H9 (cell line): ENCODE results near the gene PLD5. TPM values are rescaled to one million over a fixed set of nuclear protein-coding genes. Genes with fewer than 3 reads are reported as not detected.
A peak's percentile ranks its signal among the peaks of the same experiment; 100 is the strongest.

Experiments used
- DNase-seq: peaks from one replicate; pipeline ENCODE4 v3.0.0-alpha.2; 2017
- H2AFZ ChIP-seq: one replicate; pipeline ENCODE4 v1.6.1; 2013; ENCODE audit warnings: mild to moderate bottlenecking, low read length, control low read depth, moderate library complexity
- H2AK5ac ChIP-seq: 2 replicates; pipeline ENCODE4 v1.6.1; 2013; ENCODE audit warnings: low read length, control low read depth, mixed read lengths; ENCODE audit not compliant: insufficient read length
- H2BK120ac ChIP-seq: one replicate; pipeline ENCODE4 v1.6.1; 2013; ENCODE audit warnings: low read depth, mild to moderate bottlenecking, low read length, control low read depth, inconsistent platforms; ENCODE audit not compliant: poor library complexity, severe bottlenecking
- H2BK12ac ChIP-seq: 2 replicates; pipeline ENCODE4 v1.6.1; 2013; ENCODE audit warnings: low read length, control low read depth, mixed read lengths, low read depth; ENCODE audit not compliant: insufficient read length
- H2BK15ac ChIP-seq: 2 replicates; pipeline ENCODE4 v1.6.1; 2013; ENCODE audit warnings: low read depth, low read length, control low read depth
- H2BK20ac ChIP-seq: one replicate; pipeline ENCODE4 v1.6.1; 2013; ENCODE audit warnings: low read depth, mild to moderate bottlenecking, low read length, control low read depth, inconsistent platforms; ENCODE audit not compliant: poor library complexity, severe bottlenecking
- H2BK5ac ChIP-seq: 2 replicates; pipeline ENCODE4 v1.6.1; 2013; ENCODE audit warnings: low read length, control low read depth, mixed read lengths; ENCODE audit not compliant: insufficient read length
- H3K14ac ChIP-seq: 2 replicates; pipeline ENCODE4 v1.6.1; 2013; ENCODE audit warnings: low read length, control low read depth; ENCODE audit not compliant: insufficient read depth
- H3K18ac ChIP-seq: 2 replicates; pipeline ENCODE4 v1.6.1; 2013; ENCODE audit warnings: low read depth, mild to moderate bottlenecking, mixed read lengths, low read length, control low read depth; ENCODE audit not compliant: insufficient read length
- H3K23ac ChIP-seq: 2 replicates; pipeline ENCODE4 v1.6.1; 2013; ENCODE audit warnings: low read length, control low read depth, mixed read lengths, low read depth; ENCODE audit not compliant: insufficient read length
- H3K23me2 ChIP-seq: 2 replicates; pipeline ENCODE4 v1.6.1; 2013; ENCODE audit warnings: low read depth, mild to moderate bottlenecking, mixed read lengths, low read length, control low read depth; ENCODE audit not compliant: insufficient read length, poor library complexity, severe bottlenecking
- H3K27ac ChIP-seq: 2 replicates; pipeline ENCODE4 v1.5.1; 2013; ENCODE audit warnings: low read length, control low read depth, mixed read lengths, low read depth; ENCODE audit not compliant: insufficient read length
- H3K27me3 ChIP-seq: 2 replicates; pipeline ENCODE4 v1.6.1; 2013; ENCODE audit warnings: low read length, control low read depth, inconsistent platforms; ENCODE audit not compliant: insufficient read depth
- H3K4ac ChIP-seq: 2 replicates; pipeline ENCODE4 v1.6.1; 2013; ENCODE audit warnings: low read depth, mild to moderate bottlenecking, control low read depth, inconsistent platforms, low read length, moderate library complexity
- H3K4me1 ChIP-seq: 2 replicates; pipeline ENCODE4 v1.6.1; 2013; ENCODE audit warnings: low read length, control low read depth, inconsistent platforms; ENCODE audit not compliant: insufficient read depth
- H3K4me2 ChIP-seq: 2 replicates; pipeline ENCODE4 v1.6.1; 2013; ENCODE audit warnings: low read length, control low read depth, mixed read lengths; ENCODE audit not compliant: insufficient read length, insufficient read depth
- H3K56ac ChIP-seq: 2 replicates; pipeline ENCODE4 v1.6.1; 2013; ENCODE audit warnings: low read depth, mild to moderate bottlenecking, mixed read lengths, low read length, control low read depth; ENCODE audit not compliant: insufficient read length
- H3K79me1 ChIP-seq: 2 replicates; pipeline ENCODE4 v1.6.1; 2013; ENCODE audit warnings: low read depth, mild to moderate bottlenecking, moderate library complexity, low read length, control low read depth, inconsistent platforms; ENCODE audit not compliant: insufficient read depth, poor library complexity, severe bottlenecking
- H3K79me2 ChIP-seq: 2 replicates; pipeline ENCODE4 v1.6.1; 2013; ENCODE audit warnings: low read length, control low read depth, inconsistent platforms; ENCODE audit not compliant: insufficient read depth
- H3K9ac ChIP-seq: 2 replicates; pipeline ENCODE4 v1.6.1; 2013; ENCODE audit warnings: low read length, control low read depth, mixed read lengths; ENCODE audit not compliant: insufficient read length; ENCODE audit errors: extremely low read depth
- H3K9me3 ChIP-seq: one replicate; pipeline ENCODE4 v1.6.1; 2013; ENCODE audit warnings: low read depth, low read length, inconsistent platforms; ENCODE audit not compliant: control insufficient read depth
- H3T11ph ChIP-seq: one replicate; pipeline ENCODE4 v1.6.1; 2013; ENCODE audit warnings: mild to moderate bottlenecking, low read length, control low read depth, inconsistent platforms
- H4K20me1 ChIP-seq: one replicate; pipeline ENCODE4 v1.6.1; 2013; ENCODE audit not compliant: control insufficient read depth, insufficient read length, insufficient read depth
- H4K5ac ChIP-seq: 2 replicates; pipeline ENCODE4 v1.6.1; 2013; ENCODE audit warnings: low read depth, mild to moderate bottlenecking, mixed read lengths, low read length, control low read depth; ENCODE audit not compliant: insufficient read length
- H4K8ac ChIP-seq: replicated peaks from 2 replicates; pipeline ENCODE4 v1.6.1; 2013; ENCODE audit warnings: low read length, control low read depth, mixed read lengths, low read depth; ENCODE audit not compliant: insufficient read length
- H4K91ac ChIP-seq: 2 replicates; pipeline ENCODE4 v1.6.1; 2013; ENCODE audit warnings: low read depth, mild to moderate bottlenecking, moderate library complexity, mixed read lengths, low read length, control low read depth; ENCODE audit not compliant: insufficient read length
- H3K27ac Mint-ChIP-seq, 3 experiments: 2 replicates in 2 of 3; 3 replicates in 1 of 3; pipeline ENCODE4 v1.8.0; 2020 to 2021; ENCODE audit warnings: mixed read lengths in 3 of 3, mild to moderate bottlenecking in 1 of 3, moderate library complexity in 1 of 3
- H3K27me3 Mint-ChIP-seq: 2 replicates; pipeline ENCODE4 v1.8.0; 2021; ENCODE audit warnings: low read depth, mild to moderate bottlenecking, moderate library complexity, mixed read lengths
- H3K36me3 Mint-ChIP-seq, 3 experiments: 2 replicates in 2 of 3; 3 replicates in 1 of 3; pipeline ENCODE4 v1.8.0; 2020 to 2021; ENCODE audit warnings: low read depth in 3 of 3, mixed read lengths in 3 of 3; ENCODE audit not compliant: insufficient read depth in 1 of 3
- H3K4me1 Mint-ChIP-seq, 2 experiments: 2 replicates each; pipeline ENCODE4 v1.8.0; 2020; ENCODE audit warnings: mixed read lengths in 2 of 2
- H3K4me3 Mint-ChIP-seq, 2 experiments: 2 replicates in 1 of 2; 3 replicates in 1 of 2; pipeline ENCODE4 v1.8.0; 2020 to 2021; ENCODE audit warnings: mild to moderate bottlenecking in 2 of 2, mixed read lengths in 2 of 2, moderate library complexity in 1 of 2
- H3K9me3 Mint-ChIP-seq, 2 experiments: 2 replicates in 1 of 2; 3 replicates in 1 of 2; pipeline ENCODE4 v1.8.0; 2020; ENCODE audit warnings: mild to moderate bottlenecking in 2 of 2, mixed read lengths in 2 of 2, moderate library complexity in 1 of 2
- whole genome bisulfite sequencing: extraction: QIAGEN DNeasy Blood & Tissue Kit; methylation state at CpG from one replicate; pipeline ENCODE4 v1.1.7; 2013; ENCODE audit warnings: missing lambda C conversion rate, low lambda C conversion rate, mixed read lengths; ENCODE audit not compliant: insufficient read length; ENCODE audit errors: extremely low coverage; 5-methylcytosine and 5-hydroxymethylcytosine counted together
- total RNA-seq: library from RNA; stranded (reverse); gene quantifications from 2 replicates; pipeline ENCODE4 v1.2.1, GENCODE V29; 2021
- TF ChIP-seq, protein P1 (sequence below): fragments of 200-600 bp; sonication (generic); conservative IDR thresholded peaks from 3 replicates; pipeline ENCODE4 v1.8.0; 2021; ENCODE audit warnings: antibody characterized with exemption, mild to moderate bottlenecking

Gene PLD5
- total RNA-seq, 1 experiment from 2014 or later: 5.2 TPM

DNA sequence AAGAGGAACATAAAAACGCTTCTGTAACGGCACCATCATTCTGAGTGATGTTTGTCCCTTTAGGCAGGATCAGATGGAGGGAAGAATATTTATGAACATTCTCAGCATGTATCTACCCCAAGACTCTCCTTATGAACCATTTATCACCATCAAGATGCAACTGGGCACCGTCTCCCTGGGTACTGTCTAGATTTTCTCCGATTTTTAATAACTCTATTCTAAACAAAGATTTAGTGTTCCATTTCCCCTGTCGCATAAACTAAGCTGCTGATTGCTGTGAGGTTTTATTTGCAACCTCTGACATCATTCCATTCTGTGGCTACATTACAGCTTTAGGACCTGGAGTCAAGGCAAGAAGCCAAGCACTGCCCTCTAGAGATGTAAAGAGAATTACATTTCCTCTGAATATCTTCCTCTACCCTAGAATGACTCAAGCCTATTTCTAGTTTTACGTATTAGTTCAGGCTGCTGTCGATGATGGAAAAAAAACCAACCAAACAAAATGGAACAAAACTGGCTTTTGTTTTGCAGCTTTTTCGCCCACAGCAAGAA is 395.5 kb downstream of the PLD5 start:
- Histone ChIP-seq H2BK20ac (no peak overlapping the region), H2BK120ac (no peak overlapping the region), H2AFZ (no peak overlapping the region), H3T11ph (no peak overlapping the region), H3K9me3 (no peaks in the 10 kb centered on the region), H3K23ac (no peak overlapping the region), H3K4me1 (no peaks in the 10 kb centered on the region), H3K56ac (no peak overlapping the region), H2BK12ac (no peak overlapping the region), H3K23me2 (no peaks in the 10 kb centered on the region), H3K79me1 (no peaks in the 10 kb centered on the region), H3K18ac (no peak overlapping the region), H4K8ac (no peak overlapping the region), H3K4me2 (no peak overlapping the region), H2BK15ac (no peak overlapping the region), H3K4ac (no peak overlapping the region), H3K27ac (no peak overlapping the region), H4K91ac (no peak overlapping the region), H3K27me3 (no peaks in the 10 kb centered on the region), H4K5ac (no peak overlapping the region), H3K14ac (no peak overlapping the region), H2BK5ac (no peak overlapping the region), H3K79me2 (no peaks in the 10 kb centered on the region), H2AK5ac (no peak overlapping the region), H4K20me1 (no peaks in the 10 kb centered on the region), H3K9ac (no peak overlapping the region)
- no peak for DNase-seq
- Mint-ChIP-seq H3K36me3 (peaks cover 4 to 9% (median 7%) of the 10 kb centered on the region in 3 experiments), H3K4me3 (no peak overlapping the region), H3K27me3 (no peaks in the 10 kb centered on the region), H3K27ac (no peak overlapping the region), H3K9me3 (peaks cover 7 to 14% of the 10 kb centered on the region in 2 experiments; a peak in 4 of 5 replicates), H3K4me1 (peaks cover 4 to 9% of the 10 kb centered on the region in 2 experiments)
- WGBS: no CpG with 5 or more reads among the region's 8 CpGs
- TF ChIP-seq, protein P1, sequence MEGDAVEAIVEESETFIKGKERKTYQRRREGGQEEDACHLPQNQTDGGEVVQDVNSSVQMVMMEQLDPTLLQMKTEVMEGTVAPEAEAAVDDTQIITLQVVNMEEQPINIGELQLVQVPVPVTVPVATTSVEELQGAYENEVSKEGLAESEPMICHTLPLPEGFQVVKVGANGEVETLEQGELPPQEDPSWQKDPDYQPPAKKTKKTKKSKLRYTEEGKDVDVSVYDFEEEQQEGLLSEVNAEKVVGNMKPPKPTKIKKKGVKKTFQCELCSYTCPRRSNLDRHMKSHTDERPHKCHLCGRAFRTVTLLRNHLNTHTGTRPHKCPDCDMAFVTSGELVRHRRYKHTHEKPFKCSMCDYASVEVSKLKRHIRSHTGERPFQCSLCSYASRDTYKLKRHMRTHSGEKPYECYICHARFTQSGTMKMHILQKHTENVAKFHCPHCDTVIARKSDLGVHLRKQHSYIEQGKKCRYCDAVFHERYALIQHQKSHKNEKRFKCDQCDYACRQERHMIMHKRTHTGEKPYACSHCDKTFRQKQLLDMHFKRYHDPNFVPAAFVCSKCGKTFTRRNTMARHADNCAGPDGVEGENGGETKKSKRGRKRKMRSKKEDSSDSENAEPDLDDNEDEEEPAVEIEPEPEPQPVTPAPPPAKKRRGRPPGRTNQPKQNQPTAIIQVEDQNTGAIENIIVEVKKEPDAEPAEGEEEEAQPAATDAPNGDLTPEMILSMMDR: peak; percentile 67
